ENCODE data around the gene AFF4.
"Not testable (repeated sequence)": the region's sequence is repeated elsewhere in the genome, so short reads cannot be mapped to it uniquely, and the experiment has no call there.

Gene AFF4

GRCh38 chr5:132963171-132964104 is at the start of gene AFF4:
Gene AFF4, minus strand, starts transcription at chr5:132963634. Its CDS starts 26,445 bp downstream, at chr5:132937189.
- peak; percentile 96 for DNase-seq (ENCODE audit: low spot score)

DNA sequence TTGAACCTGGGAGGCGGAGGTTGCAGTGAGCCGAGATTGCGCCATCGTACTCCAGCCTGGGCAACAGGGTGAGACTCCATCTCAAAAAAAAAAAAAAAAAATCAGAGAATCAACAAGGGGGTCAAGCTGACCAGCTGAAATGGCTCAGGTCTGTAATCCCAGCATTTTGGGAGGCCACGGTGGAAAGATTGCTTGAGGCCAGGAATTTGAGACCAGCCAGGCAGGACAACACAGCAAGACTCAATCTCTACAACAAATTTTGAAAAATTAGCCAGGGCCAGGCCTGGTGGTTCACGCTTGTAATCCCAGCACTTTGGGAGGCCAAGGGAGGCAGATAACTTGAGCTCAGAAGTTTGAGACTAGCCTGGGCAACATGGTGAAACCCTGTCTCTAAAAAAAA is 45.0 kb upstream of the AFF4 start:
- not testable (repeated sequence) for DNase-seq (ENCODE audit: low spot score)

- no peak for DNase-seq (ENCODE audit: low spot score)
Measured at GRCh38 chr5:133006653-133007052, 43.2 kb upstream of the AFF4 start.

DNA sequence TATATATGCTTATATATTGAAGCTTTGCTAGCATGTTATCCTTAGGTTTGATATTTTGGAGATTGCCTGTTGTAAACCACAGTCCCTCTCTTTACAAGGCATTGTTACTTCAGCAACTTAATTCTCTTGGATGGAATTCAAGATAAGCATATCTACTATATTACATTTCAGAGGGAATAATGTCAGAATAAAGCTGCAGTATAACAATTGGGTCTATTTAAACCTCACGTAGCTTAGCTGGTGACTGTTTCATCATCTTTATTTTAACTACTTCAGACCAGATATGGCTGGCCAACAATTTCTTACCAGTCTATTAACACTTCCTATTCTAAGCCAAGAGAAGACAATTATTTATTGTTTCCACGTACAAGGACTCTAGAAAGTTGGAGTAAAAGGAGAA is 35.8 kb upstream of the AFF4 start:
- no peak for DNase-seq (ENCODE audit: low spot score)

- no peak for DNase-seq (ENCODE audit: low spot score)
Measured at GRCh38 chr5:132998556-132998955, 35.1 kb upstream of the AFF4 start.

DNA sequence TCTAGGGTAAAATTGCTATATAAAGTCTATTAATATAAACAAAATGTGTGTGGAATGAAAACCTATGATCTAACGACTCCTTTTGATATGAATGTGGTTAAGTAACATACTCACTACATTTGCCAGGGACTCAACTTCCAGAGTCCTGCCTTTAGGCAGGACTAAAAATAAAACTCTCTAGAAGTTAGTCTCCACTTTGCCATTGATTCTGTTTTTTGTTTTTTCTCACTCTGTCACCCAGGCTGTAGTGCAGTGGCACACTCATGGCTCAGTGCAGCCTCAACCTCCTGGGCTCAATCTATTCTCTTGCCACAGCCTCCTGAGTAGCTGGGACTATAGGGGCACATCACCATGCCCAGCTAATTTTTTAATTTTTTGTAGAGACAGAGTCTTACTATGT is 32.9 kb upstream of the AFF4 start:
- DNase-seq (ENCODE audit: low spot score) = no peak

- DNase-seq (ENCODE audit: low spot score) = no peak
Measured at GRCh38 chr5:132987531-132988408, 24.3 kb upstream of the AFF4 start.

DNA sequence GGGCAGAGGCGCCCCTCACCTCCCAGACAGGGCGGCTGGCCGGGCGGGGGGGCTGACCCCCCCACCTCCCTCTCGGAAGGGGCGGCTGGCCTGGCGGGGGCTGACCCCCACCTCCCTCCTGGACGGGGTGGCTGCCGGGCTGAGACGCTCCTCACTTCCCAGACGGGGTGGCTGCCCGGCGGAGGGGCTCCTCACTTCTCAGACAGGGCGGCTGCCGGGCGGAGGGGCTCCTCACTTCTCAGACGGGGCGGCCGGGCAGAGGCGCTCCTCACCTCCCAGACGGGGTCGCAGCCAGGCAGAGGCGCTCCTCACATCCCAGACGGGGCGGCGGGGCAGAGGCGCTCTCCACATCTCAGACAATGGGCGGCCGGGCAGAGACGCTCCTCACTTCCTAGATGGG is 19.5 kb upstream of the AFF4 start:
- DNase-seq (ENCODE audit: low spot score) = not testable (repeated sequence)

GRCh38 chr5:132981288-132981687 is 17.9 kb upstream of the AFF4 start:
- no peak for DNase-seq (ENCODE audit: low spot score)

DNA sequence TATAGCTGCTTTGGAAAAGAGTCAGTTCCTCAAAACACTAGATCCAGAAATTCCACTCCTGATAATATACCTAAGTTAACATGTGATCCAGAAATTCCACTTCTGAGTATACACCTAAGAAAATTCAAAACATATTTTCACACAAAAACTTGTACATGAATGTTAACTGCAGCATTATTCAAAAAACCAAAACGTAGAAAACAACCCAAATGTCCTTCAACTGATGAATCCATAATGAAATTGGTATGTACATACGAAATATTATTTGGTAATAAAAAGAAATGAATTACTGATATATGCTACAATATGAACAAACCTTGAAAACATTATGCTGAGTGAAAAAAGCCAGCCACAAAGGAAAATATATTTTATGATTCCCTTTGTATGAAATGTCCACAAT is 16.5 kb upstream of the AFF4 start:
- DNase-seq (ENCODE audit: low spot score) = no peak

GRCh38 chr5:132979367-132979940 is 16.0 kb upstream of the AFF4 start:
- no peak for DNase-seq (ENCODE audit: low spot score)

- DNase-seq (ENCODE audit: low spot score) = no peak
Measured at GRCh38 chr5:132976852-132977251, 13.4 kb upstream of the AFF4 start.

DNA sequence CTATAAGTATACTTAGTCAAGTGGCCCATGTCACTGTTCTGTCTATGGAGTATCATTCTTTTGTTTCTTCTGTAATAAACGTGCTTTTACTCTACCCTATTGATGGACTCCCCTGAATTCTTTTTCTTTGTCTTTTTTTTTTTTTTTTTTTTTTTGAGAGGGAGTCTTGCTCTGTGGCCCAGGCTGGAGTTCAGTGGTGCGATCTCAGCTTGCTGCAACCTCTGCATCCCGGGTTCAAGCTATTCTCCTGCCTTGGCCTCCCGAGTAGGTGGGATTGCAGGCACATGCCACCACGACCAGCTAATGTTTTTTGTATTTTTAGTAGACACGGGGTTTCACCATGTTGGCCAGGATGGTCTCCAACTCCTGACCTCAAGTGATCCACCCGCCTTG is 9.0 kb upstream of the AFF4 start:
- not testable (repeated sequence) for DNase-seq (ENCODE audit: low spot score)

- no peak for DNase-seq (ENCODE audit: low spot score)
Measured at GRCh38 chr5:132971483-132972435, 8.3 kb upstream of the AFF4 start.

GRCh38 chr5:132965120-132965519 is 1.7 kb upstream of the AFF4 start:
- no peak for DNase-seq (ENCODE audit: low spot score)

GRCh38 chr5:132962429-132963021 is 909 bp downstream of the AFF4 start:
- DNase-seq (ENCODE audit: low spot score) = peak; percentile 58

- no peak for DNase-seq (ENCODE audit: low spot score)
Measured at GRCh38 chr5:132961887-132962286, 1.5 kb downstream of the AFF4 start.

DNA sequence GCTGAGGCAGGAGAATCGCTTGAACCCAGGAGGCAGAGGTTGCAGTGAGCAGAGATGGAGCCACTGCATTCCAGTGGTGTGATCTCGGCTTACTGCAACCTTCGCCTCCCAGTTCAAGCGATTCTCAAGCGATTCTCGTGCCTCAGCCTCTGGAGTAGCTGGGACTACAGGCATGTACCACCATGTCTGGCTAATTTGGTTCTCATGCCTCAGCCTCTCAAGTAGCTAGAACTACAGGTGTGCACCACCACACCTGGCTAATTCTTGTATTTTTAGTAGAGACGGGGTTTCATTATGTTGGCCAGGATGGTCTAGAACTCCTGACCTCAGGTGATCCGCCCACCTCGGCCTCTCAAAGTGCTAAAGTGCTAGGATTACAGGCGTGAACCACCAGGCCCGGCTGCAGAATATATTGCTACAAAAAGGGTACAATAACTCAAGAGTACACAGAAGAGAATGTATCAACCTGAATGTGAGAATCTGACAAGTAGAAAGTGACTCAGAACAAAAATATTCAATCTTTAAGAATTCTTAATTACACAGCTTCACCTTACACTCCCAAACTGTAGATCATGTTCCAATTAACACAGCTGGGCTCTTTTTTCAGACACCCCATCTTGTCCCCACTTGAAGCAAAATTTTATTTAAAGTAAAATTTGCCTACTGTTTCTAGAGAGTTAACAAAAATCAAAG is 2.2 kb downstream of the AFF4 start:
- not testable (repeated sequence) for DNase-seq (ENCODE audit: low spot score)

DNA sequence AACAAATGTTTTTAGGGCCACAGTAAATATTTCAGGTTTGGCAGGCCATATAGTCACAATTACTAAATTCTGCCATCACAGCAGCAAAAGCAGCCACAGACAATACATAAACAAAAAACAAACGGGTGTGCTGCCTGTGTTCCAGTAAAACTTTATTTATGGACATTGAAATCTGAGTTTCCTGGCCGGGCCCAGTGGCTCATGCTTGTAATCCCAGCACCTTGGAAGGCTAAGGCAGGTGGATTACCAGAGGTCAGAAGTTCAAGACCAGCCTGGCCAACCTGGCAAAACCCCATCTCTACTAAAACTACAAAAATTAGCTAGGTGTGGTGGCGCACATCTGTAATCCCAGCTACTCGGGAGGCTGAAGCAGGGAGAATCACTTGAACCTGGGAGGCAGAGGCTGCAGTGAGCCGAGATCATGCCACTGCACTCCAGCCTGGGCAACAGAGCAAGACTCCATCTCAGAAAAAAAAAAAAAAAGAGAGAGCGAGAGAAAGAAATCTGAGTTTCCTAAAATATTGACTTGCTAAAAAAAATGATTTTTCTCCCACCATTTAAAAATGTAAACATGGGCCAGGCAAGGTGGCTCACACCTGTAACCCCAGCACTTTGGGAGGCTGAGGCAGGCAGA is 7.2 kb downstream of the AFF4 start:
- not testable (repeated sequence) for DNase-seq (ENCODE audit: low spot score)

DNA sequence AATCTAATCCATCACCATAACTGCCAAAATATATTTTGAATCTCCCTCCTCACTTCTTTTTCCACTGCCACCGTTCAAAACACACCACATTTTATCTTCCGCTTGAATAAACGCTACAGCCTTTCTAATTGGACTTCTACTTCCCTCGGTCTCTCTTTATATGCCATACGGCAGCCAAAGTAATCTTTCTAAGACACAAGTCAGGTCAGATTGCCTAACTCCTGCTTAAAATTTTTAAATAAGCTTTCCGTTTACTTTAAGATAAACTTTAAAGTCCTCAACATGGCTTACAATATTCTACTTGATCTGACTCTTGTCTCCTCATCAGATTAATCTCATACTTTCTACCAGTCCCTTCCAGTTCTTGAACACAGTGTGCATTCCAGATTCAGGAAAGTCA is 9.7 kb downstream of the AFF4 start:
- no peak for DNase-seq (ENCODE audit: low spot score)

All from LoVo (cell line).